ENCODE results near the gene PRKCD.

The PRKCD gene

GRCh38 chr3:53223541-53223966 lies 62.5 kb downstream of the PRKCD start:
- no peak for DNase-seq (ENCODE audit: low read depth)
- TF ChIP-seq CTCF (IDR thresholded peaks at IDR 0.05; ENCODE audit: low read depth, low read length) (no peak), MAX (IDR thresholded peaks at IDR 0.05; ENCODE audit: low read depth, low read length) (no peak), POLR2A (IDR thresholded peaks at IDR 0.05; ENCODE audit: extremely low read depth, insufficient read length) (no peak), MYC (IDR thresholded peaks at IDR 0.05; ENCODE audit: low read depth, low read length) (no peak)
- H3K4me3 ChIP-seq (ENCODE audit: low read depth, low read length): no peak overlapping the region

- no peak for DNase-seq (ENCODE audit: low read depth)
- H3K4me3 ChIP-seq (ENCODE audit: low read depth, low read length): no peak overlapping the region
- TF ChIP-seq MAX (IDR thresholded peaks at IDR 0.05; ENCODE audit: low read depth, low read length) (no peak), CTCF (IDR thresholded peaks at IDR 0.05; ENCODE audit: low read depth, low read length) (no peak), POLR2A (IDR thresholded peaks at IDR 0.05; ENCODE audit: extremely low read depth, insufficient read length) (no peak), MYC (IDR thresholded peaks at IDR 0.05; ENCODE audit: low read depth, low read length) (no peak)
These were observed 63.0 kb downstream of the PRKCD start for GRCh38 chr3:53224026-53224425.

- DNase-seq (ENCODE audit: low read depth): no peak
- TF ChIP-seq CTCF (IDR thresholded peaks at IDR 0.05; ENCODE audit: low read depth, low read length): no peak
- no peak overlapping the region for H3K4me3 ChIP-seq (ENCODE audit: low read depth, low read length)
These were observed 63.5 kb downstream of the PRKCD start for GRCh38 chr3:53224536-53224935.

GRCh38 chr3:53225181-53225580 lies 64.2 kb downstream of the PRKCD start:
- TF ChIP-seq POLR2A (IDR thresholded peaks at IDR 0.05; ENCODE audit: extremely low read depth, insufficient read length): no peak
- no peak for TF ChIP-seq MAX (IDR thresholded peaks at IDR 0.05; ENCODE audit: low read depth, low read length)
- no peak for TF ChIP-seq CTCF (IDR thresholded peaks at IDR 0.05; ENCODE audit: low read depth, low read length)
- TF ChIP-seq MYC (IDR thresholded peaks at IDR 0.05; ENCODE audit: low read depth, low read length): no peak
- H3K4me3 ChIP-seq (ENCODE audit: low read depth, low read length): no peak overlapping the region

GRCh38 chr3:53225651-53226050 lies 64.6 kb downstream of the PRKCD start:
- no peak for DNase-seq (ENCODE audit: low read depth)
- no peak overlapping the region for H3K4me3 ChIP-seq (ENCODE audit: low read depth, low read length)
- no peak for TF ChIP-seq MYC (IDR thresholded peaks at IDR 0.05; ENCODE audit: low read depth, low read length)
- TF ChIP-seq CTCF (IDR thresholded peaks at IDR 0.05; ENCODE audit: low read depth, low read length): no peak
- no peak for TF ChIP-seq POLR2A (IDR thresholded peaks at IDR 0.05; ENCODE audit: extremely low read depth, insufficient read length)

More at GRCh38 chr3:53225181-53225580, 64.2 kb downstream of the PRKCD start:
- no peak for DNase-seq (ENCODE audit: low read depth)

- DNase-seq (ENCODE audit: low read depth): no peak
- TF ChIP-seq MAX (IDR thresholded peaks at IDR 0.05; ENCODE audit: low read depth, low read length): no peak
- TF ChIP-seq MYC (IDR thresholded peaks at IDR 0.05; ENCODE audit: low read depth, low read length): no peak
- no peak for TF ChIP-seq POLR2A (IDR thresholded peaks at IDR 0.05; ENCODE audit: extremely low read depth, insufficient read length)
- no peak for TF ChIP-seq CTCF (IDR thresholded peaks at IDR 0.05; ENCODE audit: low read depth, low read length)
- H3K4me3 ChIP-seq (ENCODE audit: low read depth, low read length): no peak overlapping the region
These were observed 65.3 kb downstream of the PRKCD start for GRCh38 chr3:53226142-53226840.

Data from NB4 (cell line).